AG09309 (cell line): Measurements from ENCODE around the gene EZH1.

Experiments
- DNase-seq: peaks from one replicate; pipeline ENCODE4 v3.0.0-alpha.2; 2010; ENCODE audit warnings: low read depth
- H3K4me3 ChIP-seq: 2 replicates; pipeline ENCODE4 v1.5.1; 2011; ENCODE audit warnings: mild to moderate bottlenecking, low read depth, low read length, moderate library complexity; ENCODE audit not compliant: control insufficient read depth
- TF ChIP-seq, protein P1 (sequence below): IDR thresholded peaks from 2 replicates; pipeline ENCODE4 v1.5.1; 2011; ENCODE audit warnings: mild to moderate bottlenecking, low read depth, low read length, inconsistent platforms; ENCODE audit not compliant: insufficient read depth, control insufficient read depth; ENCODE audit errors: missing control alignments

The EZH1 gene

DNA sequence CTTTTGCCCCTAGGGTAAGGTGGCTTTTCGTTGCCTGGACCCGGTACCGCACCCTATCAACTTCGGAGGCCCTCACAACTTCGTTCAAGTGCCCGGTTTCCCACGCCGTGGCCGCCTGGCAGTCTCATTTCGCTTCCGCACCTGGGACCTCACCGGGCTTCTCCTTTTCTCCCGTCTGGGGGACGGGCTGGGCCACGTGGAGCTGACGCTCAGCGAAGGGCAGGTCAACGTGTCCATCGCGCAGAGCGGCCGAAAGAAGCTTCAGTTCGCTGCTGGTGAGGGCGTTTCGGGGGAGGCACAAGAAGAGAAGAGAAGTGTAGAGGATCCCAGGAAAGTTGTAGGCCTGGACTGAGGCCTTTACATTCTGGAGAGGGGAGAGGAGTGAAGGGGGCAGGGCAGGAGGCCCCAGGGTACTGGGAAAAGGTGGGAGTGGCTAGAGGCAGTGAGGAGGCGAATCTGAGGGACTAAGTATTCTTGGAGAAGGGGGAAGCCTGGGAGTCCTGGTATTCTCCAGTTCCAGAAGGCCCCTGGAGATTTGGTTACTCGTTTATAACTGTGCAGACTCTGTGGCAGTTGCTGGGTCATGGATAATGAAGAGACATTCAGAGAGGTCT lies 57.0 kb downstream of the EZH1 start:
- TF ChIP-seq, protein P1, sequence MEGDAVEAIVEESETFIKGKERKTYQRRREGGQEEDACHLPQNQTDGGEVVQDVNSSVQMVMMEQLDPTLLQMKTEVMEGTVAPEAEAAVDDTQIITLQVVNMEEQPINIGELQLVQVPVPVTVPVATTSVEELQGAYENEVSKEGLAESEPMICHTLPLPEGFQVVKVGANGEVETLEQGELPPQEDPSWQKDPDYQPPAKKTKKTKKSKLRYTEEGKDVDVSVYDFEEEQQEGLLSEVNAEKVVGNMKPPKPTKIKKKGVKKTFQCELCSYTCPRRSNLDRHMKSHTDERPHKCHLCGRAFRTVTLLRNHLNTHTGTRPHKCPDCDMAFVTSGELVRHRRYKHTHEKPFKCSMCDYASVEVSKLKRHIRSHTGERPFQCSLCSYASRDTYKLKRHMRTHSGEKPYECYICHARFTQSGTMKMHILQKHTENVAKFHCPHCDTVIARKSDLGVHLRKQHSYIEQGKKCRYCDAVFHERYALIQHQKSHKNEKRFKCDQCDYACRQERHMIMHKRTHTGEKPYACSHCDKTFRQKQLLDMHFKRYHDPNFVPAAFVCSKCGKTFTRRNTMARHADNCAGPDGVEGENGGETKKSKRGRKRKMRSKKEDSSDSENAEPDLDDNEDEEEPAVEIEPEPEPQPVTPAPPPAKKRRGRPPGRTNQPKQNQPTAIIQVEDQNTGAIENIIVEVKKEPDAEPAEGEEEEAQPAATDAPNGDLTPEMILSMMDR: no peak
- no peak overlapping the region for H3K4me3 ChIP-seq
- DNase-seq: no peak

DNA sequence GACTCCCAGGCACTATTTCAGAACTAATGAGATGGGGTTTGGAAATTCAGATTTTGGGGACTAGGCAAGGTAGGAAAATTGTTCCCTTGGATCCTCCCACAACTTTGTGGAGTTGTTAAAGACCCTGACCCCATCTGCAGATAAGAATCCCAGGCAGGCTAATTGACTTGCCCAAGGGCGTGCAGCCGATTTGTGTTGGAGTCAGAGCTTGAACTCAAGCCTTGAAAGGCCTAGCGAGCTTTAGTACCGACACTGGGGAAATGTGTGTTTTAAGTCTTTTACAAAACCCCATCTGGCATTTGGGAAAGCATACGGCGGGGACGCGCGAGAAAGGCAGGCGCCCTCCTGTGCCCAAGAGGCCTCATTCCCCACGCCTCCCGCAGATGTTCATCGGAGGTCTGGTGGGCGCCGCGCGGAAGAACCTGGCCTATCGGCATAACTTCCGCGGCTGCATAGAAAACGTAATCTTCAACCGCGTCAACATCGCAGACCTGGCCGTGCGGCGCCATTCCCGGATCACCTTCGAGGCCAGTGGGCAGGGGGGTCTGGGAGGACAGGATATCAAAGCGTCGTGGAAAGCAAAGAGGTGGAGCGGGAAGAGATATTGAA lies 58.2 kb downstream of the EZH1 start:
- TF ChIP-seq, protein P1: no peak
- no peak overlapping the region for H3K4me3 ChIP-seq
- DNase-seq: no peak

DNA sequence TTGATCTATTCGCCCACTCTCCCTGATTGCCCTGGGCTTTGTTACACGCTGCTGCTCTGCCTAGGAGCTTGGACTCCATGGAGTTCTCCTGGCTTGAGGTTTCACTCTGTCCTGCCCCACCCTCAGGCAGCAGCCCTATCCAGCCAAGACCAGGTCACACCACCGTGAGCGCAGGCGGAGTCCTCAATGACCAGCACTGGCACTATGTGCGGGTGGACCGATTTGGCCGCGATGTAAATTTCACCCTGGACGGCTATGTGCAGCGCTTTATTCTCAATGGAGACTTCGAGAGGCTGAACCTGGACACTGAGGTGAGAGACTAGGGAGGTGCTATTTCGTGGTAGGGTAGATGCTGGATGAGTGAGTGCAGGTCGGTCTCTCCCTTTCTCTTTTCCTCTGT lies 59.0 kb downstream of the EZH1 start:
- TF ChIP-seq, protein P1: no peak

DNA sequence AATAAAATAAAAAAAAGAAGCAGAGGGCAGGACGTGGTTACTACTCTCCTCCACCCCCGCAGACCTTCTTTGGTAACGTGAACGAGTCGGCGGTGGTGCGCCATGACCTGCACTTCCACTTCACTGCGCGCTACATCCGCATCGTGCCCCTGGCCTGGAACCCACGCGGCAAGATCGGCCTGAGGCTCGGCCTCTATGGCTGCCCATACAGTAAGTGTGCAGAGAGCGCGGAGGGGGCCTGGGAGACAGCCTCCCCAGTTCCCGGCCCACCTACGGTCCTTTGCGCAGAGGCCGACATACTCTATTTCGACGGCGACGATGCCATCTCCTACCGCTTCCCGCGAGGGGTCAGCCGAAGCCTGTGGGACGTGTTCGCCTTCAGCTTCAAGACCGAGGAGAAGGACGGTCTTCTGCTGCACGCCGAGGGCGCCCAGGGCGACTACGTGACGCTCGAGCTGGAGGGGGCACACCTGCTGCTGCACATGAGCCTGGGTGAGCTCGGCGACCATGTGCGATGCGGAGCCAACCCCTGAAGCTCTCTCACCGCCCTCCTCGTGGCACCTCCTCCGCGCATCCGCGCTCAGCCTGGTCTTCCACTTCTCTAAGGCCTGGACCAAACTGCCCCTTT lies 59.8 kb downstream of the EZH1 start:
- no peak overlapping the region for H3K4me3 ChIP-seq
- no peak for DNase-seq
- TF ChIP-seq, protein P1: no peak

More for the DNA sequence above, 59.0 kb downstream of the EZH1 start:
- DNase-seq: no peak
- no peak overlapping the region for H3K4me3 ChIP-seq

DNA sequence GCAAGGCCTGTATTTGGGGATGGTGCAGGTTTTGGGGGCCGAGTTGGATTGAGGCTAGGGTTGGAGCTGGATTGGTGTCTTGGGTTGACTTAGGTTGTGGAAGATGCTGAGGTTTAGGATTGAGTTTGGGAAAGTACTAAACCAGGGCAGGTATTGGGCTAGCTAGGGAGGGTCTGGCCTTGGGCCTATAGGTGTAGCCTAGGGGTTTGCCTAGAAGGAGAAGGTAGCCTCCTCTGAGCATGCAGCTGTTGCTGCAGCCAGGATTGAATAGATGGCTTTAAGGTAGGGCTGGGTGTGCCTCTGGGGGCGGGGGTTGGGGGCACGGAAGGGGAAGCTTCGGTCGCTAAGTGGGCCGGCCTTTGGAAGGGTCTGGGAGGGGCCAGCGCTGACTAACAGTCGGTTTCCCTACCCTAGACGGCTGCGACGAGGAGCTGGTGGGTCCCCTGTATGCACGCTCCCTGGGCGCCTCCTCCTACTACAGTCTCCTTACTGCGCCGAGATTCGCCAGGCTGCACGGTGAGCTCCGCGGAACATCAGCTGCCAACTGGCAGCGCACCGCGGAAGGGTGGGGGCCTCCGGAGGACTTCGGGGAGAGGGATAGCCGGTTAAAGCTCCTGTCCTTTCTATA lies 61.3 kb downstream of the EZH1 start:
- TF ChIP-seq, protein P1: no peak
- DNase-seq: no peak
- peak overlapping the region; percentile 69 for H3K4me3 ChIP-seq

DNA sequence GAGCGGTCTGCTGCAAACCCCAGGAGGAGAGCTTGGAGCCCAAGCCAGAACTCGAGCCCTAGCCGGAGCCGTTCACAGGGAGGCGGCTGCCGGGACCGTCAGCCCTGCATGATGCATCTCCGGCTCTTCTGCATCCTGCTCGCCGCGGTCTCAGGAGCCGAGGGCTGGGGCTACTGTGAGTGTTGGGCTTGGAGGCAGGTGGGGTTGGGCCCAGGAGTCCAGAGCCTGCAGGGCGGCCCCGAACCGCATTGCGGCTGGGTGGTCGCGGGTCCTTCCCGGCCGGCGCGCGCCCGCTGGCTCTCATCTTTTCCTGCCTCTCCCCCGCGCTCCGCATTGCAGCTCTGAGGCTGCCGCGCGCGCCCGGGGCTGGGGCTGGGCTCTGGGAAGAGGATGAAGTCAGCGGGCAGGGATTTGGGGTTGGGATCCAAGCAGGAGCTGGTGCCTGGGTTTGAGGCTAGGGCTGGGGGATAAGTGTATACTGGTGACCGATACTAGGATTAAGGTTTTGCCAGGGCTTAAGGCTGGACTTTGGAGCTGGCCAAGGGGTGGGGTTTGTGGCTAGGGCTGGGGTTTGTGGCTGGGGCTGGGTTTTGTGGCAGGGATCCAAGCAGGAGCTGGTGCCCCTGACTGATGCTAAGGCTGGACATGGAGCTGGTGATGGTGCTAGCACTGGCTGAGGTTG lies 62.0 kb downstream of the EZH1 start:
- no peak for DNase-seq
- H3K4me3 ChIP-seq: peak overlapping the region; percentile 69
- TF ChIP-seq, protein P1: no peak
